Measurements from ENCODE around the gene DDX18. TPM values are rescaled to one million over a fixed set of nuclear protein-coding genes. Genes with fewer than 3 reads are reported as not detected.
"Not testable (repeated sequence)": the region's sequence is repeated elsewhere in the genome, so short reads cannot be mapped to it uniquely, and the experiment has no call there.

Gene DDX18
- total and polyA plus RNA-seq, 2 donors (not counting 1 experiment from before 2014, with no cell fraction given), result 37.2 to 44.9 TPM

DNA sequence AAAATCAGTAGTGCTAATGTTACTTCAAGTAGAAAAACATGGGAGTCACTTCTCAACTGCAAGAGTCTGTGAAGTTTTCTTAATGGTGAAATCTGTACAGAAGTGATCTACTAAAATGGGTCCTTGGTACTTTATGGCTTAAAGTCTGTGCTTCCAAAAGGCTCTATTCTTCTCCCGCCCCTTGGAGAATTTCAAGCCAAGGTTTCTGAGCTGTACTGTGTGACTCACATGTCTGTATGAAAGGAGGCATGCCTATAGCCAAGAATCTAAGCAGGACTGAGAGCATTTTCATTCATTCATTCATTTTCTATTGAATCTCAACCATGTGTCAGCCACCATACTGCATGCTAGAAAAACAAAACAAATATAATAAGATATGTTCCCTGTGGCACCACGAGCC lies 19.8 kb upstream of the DDX18 start:
- Histone ChIP-seq H3K4me3 (replicated peaks in 1 of 4; ENCODE audit: control extremely low read depth in 1 of 4, insufficient read depth in 1 of 4, low read depth in 3 of 4, low read length in 4 of 4) (no peak overlapping the region), H3K36me3 (ENCODE audit: control insufficient read depth, insufficient read depth, low read length) (no peaks in the 10 kb centered on the region), H4K20me1 (ENCODE audit: control insufficient read depth, extremely low read depth, insufficient read depth, low read length) (no peaks in the 10 kb centered on the region), H3K9ac (ENCODE audit: insufficient read depth, low read length) (no peak overlapping the region), H3K4me2 (ENCODE audit: extremely low read depth, insufficient read depth, low read length) (no peak overlapping the region), H3K27me3 (ENCODE audit: control insufficient read depth, insufficient read depth, low read length) (no peaks in the 10 kb centered on the region), H3K79me2 (ENCODE audit: control insufficient read depth, insufficient read depth, low read length) (no peaks in the 10 kb centered on the region), H3K4me1 (ENCODE audit: control insufficient read depth, extremely low read depth, insufficient read depth, low read length) (no peaks in the 10 kb centered on the region), H3K9me3 (ENCODE audit: control insufficient read depth, insufficient read depth, low read depth, low read length) (no peaks in the 10 kb centered on the region), H2AFZ (ENCODE audit: low read length) (no peak overlapping the region), H3K27ac (ENCODE audit: insufficient read depth, low read length) (no peak overlapping the region)
- no peak for TF ChIP-seq EZH2 (IDR thresholded peaks at IDR 0.05; ENCODE audit: low read length, missing control alignments)
- TF ChIP-seq, protein P1, sequence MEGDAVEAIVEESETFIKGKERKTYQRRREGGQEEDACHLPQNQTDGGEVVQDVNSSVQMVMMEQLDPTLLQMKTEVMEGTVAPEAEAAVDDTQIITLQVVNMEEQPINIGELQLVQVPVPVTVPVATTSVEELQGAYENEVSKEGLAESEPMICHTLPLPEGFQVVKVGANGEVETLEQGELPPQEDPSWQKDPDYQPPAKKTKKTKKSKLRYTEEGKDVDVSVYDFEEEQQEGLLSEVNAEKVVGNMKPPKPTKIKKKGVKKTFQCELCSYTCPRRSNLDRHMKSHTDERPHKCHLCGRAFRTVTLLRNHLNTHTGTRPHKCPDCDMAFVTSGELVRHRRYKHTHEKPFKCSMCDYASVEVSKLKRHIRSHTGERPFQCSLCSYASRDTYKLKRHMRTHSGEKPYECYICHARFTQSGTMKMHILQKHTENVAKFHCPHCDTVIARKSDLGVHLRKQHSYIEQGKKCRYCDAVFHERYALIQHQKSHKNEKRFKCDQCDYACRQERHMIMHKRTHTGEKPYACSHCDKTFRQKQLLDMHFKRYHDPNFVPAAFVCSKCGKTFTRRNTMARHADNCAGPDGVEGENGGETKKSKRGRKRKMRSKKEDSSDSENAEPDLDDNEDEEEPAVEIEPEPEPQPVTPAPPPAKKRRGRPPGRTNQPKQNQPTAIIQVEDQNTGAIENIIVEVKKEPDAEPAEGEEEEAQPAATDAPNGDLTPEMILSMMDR (conservative IDR thresholded peaks at IDR 0.05 in 1 of 2, IDR thresholded peaks at IDR 0.05 in 1 of 2; ENCODE audit: low read depth in 1 of 2, low read length in 2 of 2), result no peak
- peak in 1 of 2 donors; percentile 21 for DNase-seq (ENCODE audit: low read depth in 2 of 2)

DNA sequence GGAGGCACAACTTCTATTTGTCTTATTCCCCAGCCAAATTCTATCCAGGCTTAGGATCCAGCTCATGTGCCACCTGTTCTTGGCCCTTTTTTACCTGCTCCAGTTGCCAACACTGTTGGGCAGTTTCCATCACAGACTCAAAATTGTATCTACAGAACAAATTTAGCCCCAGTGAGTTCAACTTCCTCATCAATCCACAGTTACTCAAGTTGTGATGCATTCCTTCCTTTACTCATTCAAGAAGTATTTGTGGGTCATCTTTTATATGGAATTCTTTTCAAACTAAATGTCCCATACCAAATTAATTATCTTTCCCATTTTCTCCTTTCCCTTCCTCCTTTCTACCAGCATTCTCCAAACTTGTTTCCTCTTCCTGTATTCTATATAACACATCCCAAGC lies 12.7 kb upstream of the DDX18 start:
- no peak overlapping the region for H3K27ac ChIP-seq (ENCODE audit: insufficient read depth, low read length)
- peaks cover 3% of the 10 kb centered on the region for H3K4me1 ChIP-seq (ENCODE audit: control insufficient read depth, extremely low read depth, insufficient read depth, low read length)
- H2AFZ ChIP-seq (ENCODE audit: low read length), result no peak overlapping the region
- H3K4me2 ChIP-seq (ENCODE audit: extremely low read depth, insufficient read depth, low read length), result no peak overlapping the region
- no peaks in the 10 kb centered on the region for H3K36me3 ChIP-seq (ENCODE audit: control insufficient read depth, insufficient read depth, low read length)
- no peaks in the 10 kb centered on the region for H3K27me3 ChIP-seq (ENCODE audit: control insufficient read depth, insufficient read depth, low read length)
- DNase-seq (ENCODE audit: low read depth in 2 of 2), result peak in 1 of 2 donors; percentile 8
- TF ChIP-seq, protein P1 (conservative IDR thresholded peaks at IDR 0.05 in 1 of 2, IDR thresholded peaks at IDR 0.05 in 1 of 2; ENCODE audit: low read depth in 1 of 2, low read length in 2 of 2), result no peak
- TF ChIP-seq EZH2 (IDR thresholded peaks at IDR 0.05; ENCODE audit: low read length, missing control alignments), result no peak
- H3K9me3 ChIP-seq (ENCODE audit: control insufficient read depth, insufficient read depth, low read depth, low read length), result no peaks in the 10 kb centered on the region
- no peaks in the 10 kb centered on the region for H3K79me2 ChIP-seq (ENCODE audit: control insufficient read depth, insufficient read depth, low read length)
- H3K4me3 ChIP-seq (replicated peaks in 1 of 4; ENCODE audit: control extremely low read depth in 1 of 4, insufficient read depth in 1 of 4, low read depth in 3 of 4, low read length in 4 of 4), result no peak overlapping the region
- H3K9ac ChIP-seq (ENCODE audit: insufficient read depth, low read length), result no peak overlapping the region
- no peaks in the 10 kb centered on the region for H4K20me1 ChIP-seq (ENCODE audit: control insufficient read depth, extremely low read depth, insufficient read depth, low read length)

DNA sequence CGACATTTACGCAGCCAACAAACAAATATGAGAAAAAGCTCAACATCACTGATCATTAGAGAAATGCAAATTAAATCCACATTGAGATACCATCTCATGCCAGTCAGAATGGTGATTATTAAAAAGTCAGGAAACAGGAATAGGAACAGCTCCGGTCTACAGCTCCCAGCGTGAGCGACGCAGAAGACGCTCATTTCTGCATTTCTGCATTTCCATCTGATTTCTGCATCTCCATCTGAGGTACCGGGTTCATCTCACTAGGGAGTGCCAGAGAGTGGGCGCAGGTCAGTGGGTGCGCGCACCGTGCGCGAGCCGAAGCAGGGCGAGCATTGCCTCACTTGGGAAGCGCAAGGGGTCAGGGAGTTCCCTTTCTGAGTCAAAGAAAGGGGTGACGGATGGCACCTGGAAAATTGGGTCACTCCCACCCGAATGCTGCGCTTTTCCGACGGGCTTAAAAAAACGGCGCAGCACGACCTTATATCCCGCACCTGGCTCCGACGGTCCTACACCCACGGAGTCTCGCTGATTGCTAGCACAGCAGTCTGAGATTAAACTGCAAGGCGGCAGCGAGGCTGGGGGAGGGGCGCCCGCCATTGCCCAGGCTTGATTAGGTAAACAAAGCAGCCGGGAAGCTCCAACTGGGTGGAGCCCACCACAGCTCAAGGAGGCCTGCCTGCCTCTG lies 10.7 kb upstream of the DDX18 start:
- H3K36me3 ChIP-seq (ENCODE audit: control insufficient read depth, insufficient read depth, low read length); H2AFZ ChIP-seq (ENCODE audit: low read length); H3K9ac ChIP-seq (ENCODE audit: insufficient read depth, low read length); H4K20me1 ChIP-seq (ENCODE audit: control insufficient read depth, extremely low read depth, insufficient read depth, low read length); H3K27ac ChIP-seq (ENCODE audit: insufficient read depth, low read length); H3K79me2 ChIP-seq (ENCODE audit: control insufficient read depth, insufficient read depth, low read length); H3K9me3 ChIP-seq (ENCODE audit: control insufficient read depth, insufficient read depth, low read depth, low read length); H3K4me2 ChIP-seq (ENCODE audit: extremely low read depth, insufficient read depth, low read length); DNase-seq (ENCODE audit: low read depth in 2 of 2); H3K4me1 ChIP-seq (ENCODE audit: control insufficient read depth, extremely low read depth, insufficient read depth, low read length); H3K27me3 ChIP-seq (ENCODE audit: control insufficient read depth, insufficient read depth, low read length): not testable (repeated sequence)
- peak overlapping the region in 2 of 4 experiments; percentile 46 for H3K4me3 ChIP-seq (replicated peaks in 1 of 4; ENCODE audit: control extremely low read depth in 1 of 4, insufficient read depth in 1 of 4, low read depth in 3 of 4, low read length in 4 of 4)

Data from fibroblast of lung (primary cell).